ENCODE measurements around the gene PCDHA1. TPM values are rescaled to one million over a fixed set of nuclear protein-coding genes. Genes with fewer than 3 reads are reported as not detected.

The PCDHA1 gene
- total and polyA plus RNA-seq, 2 experiments from 2014 or later, result 0.81 to 1.6 TPM

GRCh38 chr5:141001844-141002604 is 216.1 kb downstream of the PCDHA1 start:
- Histone ChIP-seq H3K9me2 (ENCODE audit: insufficient read depth) (no peaks in the 10 kb centered on the region), H3K4me2 (peak overlapping the region; percentile 78), H4K20me1 (replicated peaks; ENCODE audit: insufficient read depth) (no peaks in the 10 kb centered on the region), H3K79me2 (replicated peaks; ENCODE audit: insufficient read depth) (no peaks in the 10 kb centered on the region), H3K27me3 (ENCODE audit: insufficient read depth) (no peaks in the 10 kb centered on the region), H2AFZ (no peak overlapping the region), H3K27ac (ENCODE audit: low read depth) (peak overlapping the region; percentile 98), H3K4me3 (peak overlapping the region; percentile 55), H3F3A (replicated peaks; ENCODE audit: low read depth) (no peaks in the 10 kb centered on the region; the same call in 1 of the 2 replicates), H3K36me3 (ENCODE audit: insufficient read depth) (no peaks in the 10 kb centered on the region), H3K4me1 (ENCODE audit: insufficient read depth) (peaks cover 52% of the 10 kb centered on the region)
- no peak for TF ChIP-seq POLR2AphosphoS5 (IDR thresholded peaks at IDR 0.05; ENCODE audit: low read depth)
- TF ChIP-seq JUNB (IDR thresholded peaks at IDR 0.05; ENCODE audit: unreplicated experiment), result no peak
- TF ChIP-seq EZH2phosphoT487 (IDR thresholded peaks at IDR 0.05; ENCODE audit: unreplicated experiment), result no peak
- TF ChIP-seq, protein P1, sequence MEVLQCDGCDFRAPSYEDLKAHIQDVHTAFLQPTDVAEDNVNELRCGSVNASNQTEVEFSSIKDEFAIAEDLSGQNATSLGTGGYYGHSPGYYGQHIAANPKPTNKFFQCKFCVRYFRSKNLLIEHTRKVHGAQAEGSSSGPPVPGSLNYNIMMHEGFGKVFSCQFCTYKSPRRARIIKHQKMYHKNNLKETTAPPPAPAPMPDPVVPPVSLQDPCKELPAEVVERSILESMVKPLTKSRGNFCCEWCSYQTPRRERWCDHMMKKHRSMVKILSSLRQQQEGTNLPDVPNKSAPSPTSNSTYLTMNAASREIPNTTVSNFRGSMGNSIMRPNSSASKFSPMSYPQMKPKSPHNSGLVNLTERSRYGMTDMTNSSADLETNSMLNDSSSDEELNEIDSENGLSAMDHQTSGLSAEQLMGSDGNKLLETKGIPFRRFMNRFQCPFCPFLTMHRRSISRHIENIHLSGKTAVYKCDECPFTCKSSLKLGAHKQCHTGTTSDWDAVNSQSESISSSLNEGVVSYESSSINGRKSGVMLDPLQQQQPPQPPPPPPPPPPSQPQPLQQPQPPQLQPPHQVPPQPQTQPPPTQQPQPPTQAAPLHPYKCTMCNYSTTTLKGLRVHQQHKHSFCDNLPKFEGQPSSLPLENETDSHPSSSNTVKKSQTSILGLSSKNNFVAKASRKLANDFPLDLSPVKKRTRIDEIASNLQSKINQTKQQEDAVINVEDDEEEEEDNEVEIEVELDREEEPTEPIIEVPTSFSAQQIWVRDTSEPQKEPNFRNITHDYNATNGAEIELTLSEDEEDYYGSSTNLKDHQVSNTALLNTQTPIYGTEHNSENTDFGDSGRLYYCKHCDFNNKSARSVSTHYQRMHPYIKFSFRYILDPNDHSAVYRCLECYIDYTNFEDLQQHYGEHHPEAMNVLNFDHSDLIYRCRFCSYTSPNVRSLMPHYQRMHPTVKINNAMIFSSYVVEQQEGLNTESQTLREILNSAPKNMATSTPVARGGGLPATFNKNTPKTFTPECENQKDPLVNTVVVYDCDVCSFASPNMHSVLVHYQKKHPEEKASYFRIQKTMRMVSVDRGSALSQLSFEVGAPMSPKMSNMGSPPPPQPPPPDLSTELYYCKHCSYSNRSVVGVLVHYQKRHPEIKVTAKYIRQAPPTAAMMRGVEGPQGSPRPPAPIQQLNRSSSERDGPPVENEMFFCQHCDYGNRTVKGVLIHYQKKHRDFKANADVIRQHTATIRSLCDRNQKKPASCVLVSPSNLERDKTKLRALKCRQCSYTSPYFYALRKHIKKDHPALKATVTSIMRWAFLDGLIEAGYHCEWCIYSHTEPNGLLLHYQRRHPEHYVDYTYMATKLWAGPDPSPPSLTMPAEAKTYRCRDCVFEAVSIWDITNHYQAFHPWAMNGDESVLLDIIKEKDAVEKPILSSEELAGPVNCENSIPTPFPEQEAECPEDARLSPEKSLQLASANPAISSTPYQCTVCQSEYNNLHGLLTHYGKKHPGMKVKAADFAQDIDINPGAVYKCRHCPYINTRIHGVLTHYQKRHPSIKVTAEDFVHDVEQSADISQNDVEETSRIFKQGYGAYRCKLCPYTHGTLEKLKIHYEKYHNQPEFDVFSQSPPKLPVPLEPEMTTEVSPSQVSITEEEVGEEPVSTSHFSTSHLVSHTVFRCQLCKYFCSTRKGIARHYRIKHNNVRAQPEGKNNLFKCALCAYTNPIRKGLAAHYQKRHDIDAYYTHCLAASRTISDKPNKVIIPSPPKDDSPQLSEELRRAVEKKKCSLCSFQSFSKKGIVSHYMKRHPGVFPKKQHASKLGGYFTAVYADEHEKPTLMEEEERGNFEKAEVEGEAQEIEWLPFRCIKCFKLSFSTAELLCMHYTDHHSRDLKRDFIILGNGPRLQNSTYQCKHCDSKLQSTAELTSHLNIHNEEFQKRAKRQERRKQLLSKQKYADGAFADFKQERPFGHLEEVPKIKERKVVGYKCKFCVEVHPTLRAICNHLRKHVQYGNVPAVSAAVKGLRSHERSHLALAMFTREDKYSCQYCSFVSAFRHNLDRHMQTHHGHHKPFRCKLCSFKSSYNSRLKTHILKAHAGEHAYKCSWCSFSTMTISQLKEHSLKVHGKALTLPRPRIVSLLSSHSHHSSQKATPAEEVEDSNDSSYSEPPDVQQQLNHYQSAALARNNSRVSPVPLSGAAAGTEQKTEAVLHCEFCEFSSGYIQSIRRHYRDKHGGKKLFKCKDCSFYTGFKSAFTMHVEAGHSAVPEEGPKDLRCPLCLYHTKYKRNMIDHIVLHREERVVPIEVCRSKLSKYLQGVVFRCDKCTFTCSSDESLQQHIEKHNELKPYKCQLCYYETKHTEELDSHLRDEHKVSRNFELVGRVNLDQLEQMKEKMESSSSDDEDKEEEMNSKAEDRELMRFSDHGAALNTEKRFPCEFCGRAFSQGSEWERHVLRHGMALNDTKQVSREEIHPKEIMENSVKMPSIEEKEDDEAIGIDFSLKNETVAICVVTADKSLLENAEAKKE (CRISPR knock-in tag; IDR thresholded peaks at IDR 0.05), result no peak
- no peak for TF ChIP-seq ZNF114 (CRISPR knock-in tag; IDR thresholded peaks at IDR 0.05)
- TF ChIP-seq ZNF331 (CRISPR knock-in tag; IDR thresholded peaks at IDR 0.05; ENCODE audit: low read depth), result no peak
- TF ChIP-seq STAT1 (IDR thresholded peaks at IDR 0.05; ENCODE audit: unreplicated experiment), result no peak
- no peak for TF ChIP-seq EZH2 (IDR thresholded peaks at IDR 0.05; ENCODE audit: low read depth, unreplicated experiment)
- TF ChIP-seq, protein P2, sequence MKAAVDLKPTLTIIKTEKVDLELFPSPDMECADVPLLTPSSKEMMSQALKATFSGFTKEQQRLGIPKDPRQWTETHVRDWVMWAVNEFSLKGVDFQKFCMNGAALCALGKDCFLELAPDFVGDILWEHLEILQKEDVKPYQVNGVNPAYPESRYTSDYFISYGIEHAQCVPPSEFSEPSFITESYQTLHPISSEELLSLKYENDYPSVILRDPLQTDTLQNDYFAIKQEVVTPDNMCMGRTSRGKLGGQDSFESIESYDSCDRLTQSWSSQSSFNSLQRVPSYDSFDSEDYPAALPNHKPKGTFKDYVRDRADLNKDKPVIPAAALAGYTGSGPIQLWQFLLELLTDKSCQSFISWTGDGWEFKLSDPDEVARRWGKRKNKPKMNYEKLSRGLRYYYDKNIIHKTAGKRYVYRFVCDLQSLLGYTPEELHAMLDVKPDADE (IDR thresholded peaks at IDR 0.05), result peak; percentile 40; the same call in 1 of the 2 replicates
- peak; percentile 94 for TF ChIP-seq NANOG (IDR thresholded peaks at IDR 0.05; ENCODE audit: borderline replicate concordance)
- TF ChIP-seq, protein P3, sequence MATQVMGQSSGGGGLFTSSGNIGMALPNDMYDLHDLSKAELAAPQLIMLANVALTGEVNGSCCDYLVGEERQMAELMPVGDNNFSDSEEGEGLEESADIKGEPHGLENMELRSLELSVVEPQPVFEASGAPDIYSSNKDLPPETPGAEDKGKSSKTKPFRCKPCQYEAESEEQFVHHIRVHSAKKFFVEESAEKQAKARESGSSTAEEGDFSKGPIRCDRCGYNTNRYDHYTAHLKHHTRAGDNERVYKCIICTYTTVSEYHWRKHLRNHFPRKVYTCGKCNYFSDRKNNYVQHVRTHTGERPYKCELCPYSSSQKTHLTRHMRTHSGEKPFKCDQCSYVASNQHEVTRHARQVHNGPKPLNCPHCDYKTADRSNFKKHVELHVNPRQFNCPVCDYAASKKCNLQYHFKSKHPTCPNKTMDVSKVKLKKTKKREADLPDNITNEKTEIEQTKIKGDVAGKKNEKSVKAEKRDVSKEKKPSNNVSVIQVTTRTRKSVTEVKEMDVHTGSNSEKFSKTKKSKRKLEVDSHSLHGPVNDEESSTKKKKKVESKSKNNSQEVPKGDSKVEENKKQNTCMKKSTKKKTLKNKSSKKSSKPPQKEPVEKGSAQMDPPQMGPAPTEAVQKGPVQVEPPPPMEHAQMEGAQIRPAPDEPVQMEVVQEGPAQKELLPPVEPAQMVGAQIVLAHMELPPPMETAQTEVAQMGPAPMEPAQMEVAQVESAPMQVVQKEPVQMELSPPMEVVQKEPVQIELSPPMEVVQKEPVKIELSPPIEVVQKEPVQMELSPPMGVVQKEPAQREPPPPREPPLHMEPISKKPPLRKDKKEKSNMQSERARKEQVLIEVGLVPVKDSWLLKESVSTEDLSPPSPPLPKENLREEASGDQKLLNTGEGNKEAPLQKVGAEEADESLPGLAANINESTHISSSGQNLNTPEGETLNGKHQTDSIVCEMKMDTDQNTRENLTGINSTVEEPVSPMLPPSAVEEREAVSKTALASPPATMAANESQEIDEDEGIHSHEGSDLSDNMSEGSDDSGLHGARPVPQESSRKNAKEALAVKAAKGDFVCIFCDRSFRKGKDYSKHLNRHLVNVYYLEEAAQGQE (IDR thresholded peaks at IDR 0.05; ENCODE audit: unreplicated experiment), result no peak
- peak; percentile 69; the same call in 1 of the 2 replicates for TF ChIP-seq CREB1 (CRISPR knock-in tag; IDR thresholded peaks at IDR 0.05; ENCODE audit: low read depth)
- TF ChIP-seq, protein P4, sequence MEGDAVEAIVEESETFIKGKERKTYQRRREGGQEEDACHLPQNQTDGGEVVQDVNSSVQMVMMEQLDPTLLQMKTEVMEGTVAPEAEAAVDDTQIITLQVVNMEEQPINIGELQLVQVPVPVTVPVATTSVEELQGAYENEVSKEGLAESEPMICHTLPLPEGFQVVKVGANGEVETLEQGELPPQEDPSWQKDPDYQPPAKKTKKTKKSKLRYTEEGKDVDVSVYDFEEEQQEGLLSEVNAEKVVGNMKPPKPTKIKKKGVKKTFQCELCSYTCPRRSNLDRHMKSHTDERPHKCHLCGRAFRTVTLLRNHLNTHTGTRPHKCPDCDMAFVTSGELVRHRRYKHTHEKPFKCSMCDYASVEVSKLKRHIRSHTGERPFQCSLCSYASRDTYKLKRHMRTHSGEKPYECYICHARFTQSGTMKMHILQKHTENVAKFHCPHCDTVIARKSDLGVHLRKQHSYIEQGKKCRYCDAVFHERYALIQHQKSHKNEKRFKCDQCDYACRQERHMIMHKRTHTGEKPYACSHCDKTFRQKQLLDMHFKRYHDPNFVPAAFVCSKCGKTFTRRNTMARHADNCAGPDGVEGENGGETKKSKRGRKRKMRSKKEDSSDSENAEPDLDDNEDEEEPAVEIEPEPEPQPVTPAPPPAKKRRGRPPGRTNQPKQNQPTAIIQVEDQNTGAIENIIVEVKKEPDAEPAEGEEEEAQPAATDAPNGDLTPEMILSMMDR (conservative IDR thresholded peaks at IDR 0.05; ENCODE audit: low read depth in 2 of 2), result no peak
- H3K9me3 Mint-ChIP-seq, result no peaks in the 10 kb centered on the region
- H3K4me3 Mint-ChIP-seq, result peak overlapping the region; percentile 79
- peak overlapping the region; percentile 99 for H3K27ac Mint-ChIP-seq
- DNase-seq (ENCODE audit: low spot score) (peak; percentile 96), ATAC-seq (peak; percentile 79)
- H3K27me3 Mint-ChIP-seq (ENCODE audit: insufficient read depth, low read depth, poor library complexity), result peaks cover 2% of the 10 kb centered on the region
- H3K4me1 Mint-ChIP-seq, result peaks cover 60% of the 10 kb centered on the region
- peaks cover 7% of the 10 kb centered on the region; the same call in 2 of the 3 replicates for H3K36me3 Mint-ChIP-seq (ENCODE audit: low read depth)
